Measurements from ENCODE around the gene SLC44A3.

DNA sequence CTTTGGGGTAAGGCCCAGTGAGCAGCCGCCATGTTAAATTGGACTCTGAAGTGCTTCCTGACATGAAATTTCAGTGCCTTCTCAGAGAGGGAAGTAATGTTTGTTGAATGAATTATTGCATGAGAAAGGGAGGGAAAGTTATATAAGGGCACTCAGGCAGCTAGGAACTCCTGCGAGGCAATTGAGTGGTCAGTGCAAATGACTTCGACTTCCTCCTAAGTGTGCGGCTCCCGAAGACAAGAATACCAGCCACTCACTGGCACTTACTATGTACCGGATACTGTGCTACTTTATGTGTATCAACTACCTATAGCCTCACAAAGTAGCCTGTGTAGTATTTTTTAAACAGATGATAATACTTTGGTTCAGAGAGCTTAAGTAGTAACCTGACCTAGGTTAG lies 54.3 kb downstream of the SLC44A3 start:
- TF ChIP-seq, protein P1, sequence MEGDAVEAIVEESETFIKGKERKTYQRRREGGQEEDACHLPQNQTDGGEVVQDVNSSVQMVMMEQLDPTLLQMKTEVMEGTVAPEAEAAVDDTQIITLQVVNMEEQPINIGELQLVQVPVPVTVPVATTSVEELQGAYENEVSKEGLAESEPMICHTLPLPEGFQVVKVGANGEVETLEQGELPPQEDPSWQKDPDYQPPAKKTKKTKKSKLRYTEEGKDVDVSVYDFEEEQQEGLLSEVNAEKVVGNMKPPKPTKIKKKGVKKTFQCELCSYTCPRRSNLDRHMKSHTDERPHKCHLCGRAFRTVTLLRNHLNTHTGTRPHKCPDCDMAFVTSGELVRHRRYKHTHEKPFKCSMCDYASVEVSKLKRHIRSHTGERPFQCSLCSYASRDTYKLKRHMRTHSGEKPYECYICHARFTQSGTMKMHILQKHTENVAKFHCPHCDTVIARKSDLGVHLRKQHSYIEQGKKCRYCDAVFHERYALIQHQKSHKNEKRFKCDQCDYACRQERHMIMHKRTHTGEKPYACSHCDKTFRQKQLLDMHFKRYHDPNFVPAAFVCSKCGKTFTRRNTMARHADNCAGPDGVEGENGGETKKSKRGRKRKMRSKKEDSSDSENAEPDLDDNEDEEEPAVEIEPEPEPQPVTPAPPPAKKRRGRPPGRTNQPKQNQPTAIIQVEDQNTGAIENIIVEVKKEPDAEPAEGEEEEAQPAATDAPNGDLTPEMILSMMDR (IDR thresholded peaks at IDR 0.05), result no peak
- TF ChIP-seq POLR2A (IDR thresholded peaks at IDR 0.05), result no peak
